Smooth muscle cell (in vitro differentiated cells): ENCODE results near the gene MBD6. TPM values are rescaled to one million over a fixed set of nuclear protein-coding genes. Genes with fewer than 3 reads are reported as not detected.
A peak's percentile ranks its signal among the peaks of the same experiment; 100 is the strongest.

Source experiments
- DNase-seq: peaks from one replicate; lab custom pipeline; 2025; ENCODE audit not compliant: unreplicated experiment; lab: John Stamatoyannopoulos, UW
- H2AFZ ChIP-seq: fragments of 200-600 bp; sonication (generic); 2 replicates; pipeline ENCODE4 v1.6.0; 2016; ENCODE audit warnings: antibody characterized with exemption, low read depth, mild to moderate bottlenecking
- H3F3A ChIP-seq: fragments of 200-600 bp; sonication (generic); 2 replicates; pipeline ENCODE4 v1.6.0; 2017; ENCODE audit warnings: antibody characterized with exemption, low read depth
- H3K27ac ChIP-seq: fragments of 200-600 bp; sonication (generic); 2 replicates; pipeline ENCODE4 v1.5.1; 2016; ENCODE audit warnings: low read depth, mild to moderate bottlenecking
- H3K27me3 ChIP-seq: fragments of 200-600 bp; sonication (generic); 2 replicates; pipeline ENCODE4 v1.6.1; 2016; ENCODE audit warnings: low read depth, mild to moderate bottlenecking
- H3K36me3 ChIP-seq: fragments of 200-600 bp; sonication (generic); 2 replicates; pipeline ENCODE4 v1.5.1; 2016; ENCODE audit warnings: low read depth
- H3K4me1 ChIP-seq: fragments of 200-600 bp; sonication (generic); 2 replicates; pipeline ENCODE4 v1.5.1; 2016; ENCODE audit warnings: low read depth
- H3K4me2 ChIP-seq: fragments of 200-600 bp; sonication (generic); 2 replicates; pipeline ENCODE4 v1.6.0; 2016; ENCODE audit warnings: mild to moderate bottlenecking
- H3K4me3 ChIP-seq: fragments of 200-600 bp; sonication (generic); 2 replicates; pipeline ENCODE4 v1.5.1; 2016; ENCODE audit warnings: mild to moderate bottlenecking
- H3K79me2 ChIP-seq: fragments of 200-600 bp; sonication (generic); 2 replicates; pipeline ENCODE4 v1.6.0; 2016; ENCODE audit warnings: low read depth, mild to moderate bottlenecking
- H3K9ac ChIP-seq: fragments of 200-600 bp; sonication (generic); 2 replicates; pipeline ENCODE4 v1.6.0; 2016; ENCODE audit warnings: low read depth
- H3K9me3 ChIP-seq: fragments of 200-600 bp; sonication (generic); replicated peaks from 2 replicates; pipeline ENCODE4 v1.5.1; 2016; ENCODE audit warnings: low read depth
- H4K20me1 ChIP-seq: fragments of 200-600 bp; sonication (generic); 2 replicates; pipeline ENCODE4 v1.6.0; 2016; ENCODE audit warnings: low read depth
- WGBS: methylation state at CpG from one replicate; pipeline ENCODE4 v1.1.7; 2016; ENCODE audit warnings: low lambda C conversion rate; 5-methylcytosine and 5-hydroxymethylcytosine counted together
- polyA plus RNA-seq: library from polyadenylated mRNA; unstranded; fragments of >200 nt; fragmentation: Nextera tagmentation; extraction: Ambion mirVana; gene quantifications from 2 replicates; pipeline ENCODE4 v1.2.1, GENCODE V29; 2016
- total RNA-seq: library from RNA; depleted of rRNA; stranded (reverse); fragments of >200 nt; gene quantifications from 2 replicates; pipeline ENCODE4 v1.2.3, GENCODE V29; 2014
- TF ChIP-seq, protein P1 (sequence below): fragments of 200-600 bp; sonication (generic); IDR thresholded peaks from 2 replicates; pipeline ENCODE4 v1.5.1; 2017; ENCODE audit warnings: borderline replicate concordance, mild to moderate bottlenecking, antibody characterized with exemption; ENCODE audit not compliant: insufficient read depth, poor library complexity, severe bottlenecking

Gene MBD6
- total and polyA plus RNA-seq, 2 experiments from 2014 or later: 3.7 to 11.7 TPM

DNA sequence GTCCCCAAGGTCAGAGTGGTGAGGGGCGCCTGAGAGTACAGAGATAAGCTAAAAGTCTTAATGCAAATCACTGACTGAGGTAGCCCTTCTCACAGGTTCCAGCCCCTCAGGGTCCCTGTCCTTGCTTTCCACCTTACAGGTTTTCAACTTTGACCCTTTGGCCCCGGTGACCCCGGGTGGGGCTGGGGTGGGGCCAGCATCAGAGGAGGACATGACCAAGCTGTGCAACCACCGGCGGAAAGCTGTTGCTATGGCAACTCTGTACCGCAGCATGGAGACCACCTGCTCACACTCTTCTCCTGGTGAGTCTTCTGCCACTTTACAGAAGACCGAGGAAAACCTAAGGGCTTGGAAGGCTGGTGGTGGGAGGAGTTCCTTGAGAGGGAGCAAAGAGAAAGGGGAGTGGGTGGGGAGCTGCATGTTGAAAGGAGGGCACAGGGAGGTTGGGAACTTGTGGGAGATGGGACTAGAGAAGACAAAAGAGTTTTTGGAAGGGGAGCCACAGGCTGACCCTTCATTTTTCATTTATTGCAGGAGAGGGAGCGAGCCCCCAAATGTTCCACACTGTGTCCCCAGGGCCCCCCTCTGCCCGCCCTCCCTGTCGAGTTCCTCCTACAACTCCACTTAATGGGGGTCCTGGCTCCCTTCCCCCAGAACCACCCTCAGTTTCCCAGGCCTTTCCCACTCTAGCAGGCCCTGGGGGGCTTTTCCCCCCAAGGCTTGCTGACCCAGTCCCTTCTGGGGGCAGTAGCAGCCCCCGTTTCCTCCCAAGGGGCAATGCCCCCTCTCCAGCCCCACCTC is 2.4 kb downstream of the MBD6 start:
- Histone ChIP-seq H3K4me3 (peak overlapping the region; percentile 97), H3K4me2 (peak overlapping the region; percentile 92), H3K36me3 (no peaks in the 10 kb centered on the region), H3K4me1 (peaks cover 24% of the 10 kb centered on the region), H4K20me1 (peaks cover 40% of the 10 kb centered on the region), H2AFZ (no peak overlapping the region), H3K27me3 (no peaks in the 10 kb centered on the region), H3K79me2 (peaks cover 28% of the 10 kb centered on the region), H3K9ac (no peak overlapping the region), H3K27ac (no peak overlapping the region), H3F3A (peaks cover 33% of the 10 kb centered on the region), H3K9me3 (no peaks in the 10 kb centered on the region)
- DNase-seq: no peak
- 93% methylated on average over 11 of the region's 11 CpGs for WGBS
- TF ChIP-seq, protein P1, sequence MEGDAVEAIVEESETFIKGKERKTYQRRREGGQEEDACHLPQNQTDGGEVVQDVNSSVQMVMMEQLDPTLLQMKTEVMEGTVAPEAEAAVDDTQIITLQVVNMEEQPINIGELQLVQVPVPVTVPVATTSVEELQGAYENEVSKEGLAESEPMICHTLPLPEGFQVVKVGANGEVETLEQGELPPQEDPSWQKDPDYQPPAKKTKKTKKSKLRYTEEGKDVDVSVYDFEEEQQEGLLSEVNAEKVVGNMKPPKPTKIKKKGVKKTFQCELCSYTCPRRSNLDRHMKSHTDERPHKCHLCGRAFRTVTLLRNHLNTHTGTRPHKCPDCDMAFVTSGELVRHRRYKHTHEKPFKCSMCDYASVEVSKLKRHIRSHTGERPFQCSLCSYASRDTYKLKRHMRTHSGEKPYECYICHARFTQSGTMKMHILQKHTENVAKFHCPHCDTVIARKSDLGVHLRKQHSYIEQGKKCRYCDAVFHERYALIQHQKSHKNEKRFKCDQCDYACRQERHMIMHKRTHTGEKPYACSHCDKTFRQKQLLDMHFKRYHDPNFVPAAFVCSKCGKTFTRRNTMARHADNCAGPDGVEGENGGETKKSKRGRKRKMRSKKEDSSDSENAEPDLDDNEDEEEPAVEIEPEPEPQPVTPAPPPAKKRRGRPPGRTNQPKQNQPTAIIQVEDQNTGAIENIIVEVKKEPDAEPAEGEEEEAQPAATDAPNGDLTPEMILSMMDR: no peak

DNA sequence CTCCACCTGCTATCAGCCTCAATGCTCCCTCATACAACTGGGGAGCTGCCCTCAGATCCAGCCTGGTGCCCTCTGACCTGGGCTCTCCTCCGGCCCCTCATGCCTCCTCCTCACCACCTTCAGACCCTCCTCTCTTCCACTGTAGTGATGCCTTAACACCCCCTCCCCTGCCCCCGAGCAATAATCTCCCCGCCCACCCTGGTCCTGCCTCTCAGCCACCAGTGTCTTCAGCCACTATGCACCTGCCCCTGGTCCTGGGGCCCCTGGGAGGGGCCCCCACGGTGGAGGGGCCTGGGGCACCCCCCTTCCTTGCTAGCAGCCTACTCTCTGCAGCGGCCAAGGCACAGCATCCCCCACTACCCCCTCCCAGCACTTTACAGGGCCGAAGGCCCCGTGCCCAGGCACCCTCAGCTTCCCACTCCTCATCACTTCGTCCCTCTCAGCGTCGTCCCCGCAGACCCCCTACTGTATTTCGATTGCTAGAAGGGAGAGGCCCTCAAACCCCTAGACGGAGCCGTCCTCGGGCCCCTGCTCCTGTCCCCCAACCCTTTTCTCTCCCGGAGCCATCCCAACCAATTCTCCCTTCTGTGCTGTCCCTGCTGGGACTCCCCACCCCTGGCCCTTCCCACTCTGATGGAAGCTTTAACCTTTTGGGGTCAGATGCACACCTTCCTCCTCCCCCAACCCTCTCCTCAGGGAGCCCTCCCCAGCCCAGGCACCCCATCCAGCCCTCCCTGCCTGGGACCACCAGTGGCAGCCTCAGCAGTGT is 3.2 kb downstream of the MBD6 start:
- Histone ChIP-seq H3K4me3 (no peak overlapping the region), H3K9ac (no peak overlapping the region), H4K20me1 (peaks cover 43% of the 10 kb centered on the region), H3K9me3 (no peaks in the 10 kb centered on the region), H3K4me2 (no peak overlapping the region), H3F3A (peaks cover 40% of the 10 kb centered on the region), H2AFZ (no peak overlapping the region), H3K79me2 (peaks cover 28% of the 10 kb centered on the region), H3K4me1 (peaks cover 24% of the 10 kb centered on the region), H3K27ac (no peak overlapping the region), H3K27me3 (no peaks in the 10 kb centered on the region), H3K36me3 (no peaks in the 10 kb centered on the region)
- 98% methylated on average over 14 of the region's 16 CpGs for WGBS
- no peak for DNase-seq
- TF ChIP-seq, protein P1: no peak

DNA sequence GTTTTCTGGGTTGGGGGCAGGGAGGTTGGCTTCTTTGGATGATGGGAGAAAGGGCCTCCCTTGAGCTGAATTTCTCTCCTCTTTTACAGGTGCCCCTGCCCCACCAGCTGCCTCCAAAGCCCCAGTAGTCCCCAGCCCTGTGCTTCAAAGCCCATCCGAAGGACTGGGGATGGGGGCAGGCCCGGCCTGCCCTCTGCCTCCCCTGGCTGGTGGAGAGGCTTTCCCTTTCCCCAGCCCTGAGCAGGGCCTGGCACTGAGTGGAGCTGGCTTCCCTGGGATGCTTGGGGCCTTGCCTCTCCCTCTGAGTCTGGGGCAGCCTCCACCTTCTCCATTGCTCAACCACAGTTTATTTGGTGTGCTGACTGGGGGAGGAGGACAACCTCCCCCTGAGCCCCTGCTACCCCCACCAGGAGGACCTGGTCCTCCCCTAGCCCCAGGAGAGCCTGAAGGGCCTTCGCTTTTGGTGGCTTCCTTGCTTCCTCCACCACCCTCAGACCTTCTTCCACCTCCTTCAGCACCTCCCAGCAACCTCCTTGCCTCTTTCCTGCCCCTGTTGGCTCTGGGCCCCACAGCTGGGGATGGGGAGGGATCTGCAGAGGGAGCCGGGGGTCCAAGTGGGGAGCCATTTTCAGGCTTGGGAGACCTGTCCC is 4.0 kb downstream of the MBD6 start:
- TF ChIP-seq, protein P1: no peak
- Histone ChIP-seq H3K4me1 (peaks cover 16% of the 10 kb centered on the region), H3K36me3 (no peaks in the 10 kb centered on the region), H3K4me3 (no peak overlapping the region), H3K9me3 (no peaks in the 10 kb centered on the region), H4K20me1 (peaks cover 43% of the 10 kb centered on the region), H3K79me2 (peaks cover 28% of the 10 kb centered on the region), H3K27ac (no peak overlapping the region), H3F3A (peaks cover 39% of the 10 kb centered on the region), H3K9ac (no peak overlapping the region), H3K27me3 (no peaks in the 10 kb centered on the region), H2AFZ (no peak overlapping the region), H3K4me2 (no peak overlapping the region)
- WGBS: 92% methylated on average over 4 of the region's 4 CpGs
- no peak for DNase-seq
